Caco-2 (cell line): ENCODE measurements around the gene PCCB. TPM values are rescaled to one million over a fixed set of nuclear protein-coding genes. Genes with fewer than 3 reads are reported as not detected.
"Not testable (repeated sequence)": the region's sequence is repeated elsewhere in the genome, so short reads cannot be mapped to it uniquely, and the experiment has no call there.

Experiments used
- BruUV-seq: library from RNA; stranded (reverse); fragments of 400-500 nt; replicated peaks from 2 replicates; lab custom pipeline; 2021; lab: Mats Ljungman, UMichigan
- CTCF ChIA-PET: fragments of 300-600 bp; sonication (Branson Sonifier 250); formaldehyde crosslinking; loops from one replicate; lab custom pipeline; 2022; ENCODE audit warnings: antibody characterized with exemption; lab: Charles Lee
- POLR2A ChIA-PET: fragments of 300-600 bp; sonication (Branson Sonifier 250); formaldehyde crosslinking; loops from one replicate; lab custom pipeline; 2022; ENCODE audit warnings: antibody characterized with exemption; lab: Charles Lee
- DNase-seq, 2 experiments: peaks; one replicate each; pipeline versions ENCODE4 v3.0.0 to v3.0.0-alpha.2; 2020 to 2022
- H3K27me3 ChIP-seq: replicated peaks from 2 replicates; pipeline ENCODE4 v1.6.0; 2011; ENCODE audit warnings: low read length; ENCODE audit not compliant: control insufficient read depth, insufficient read depth
- H3K36me3 ChIP-seq: 2 replicates; pipeline ENCODE4 v1.5.1; 2011; ENCODE audit warnings: low read length; ENCODE audit not compliant: control insufficient read depth, insufficient read depth
- H3K4me1 ChIP-seq: fragments of 250-450 bp; sonication (Bioruptor Pico); 2 replicates; pipeline ENCODE4 v1.5.1; 2020; ENCODE audit warnings: mild to moderate bottlenecking
- H3K4me3 ChIP-seq: 2 replicates; pipeline ENCODE4 v1.5.1; 2011; ENCODE audit warnings: low read depth, mild to moderate bottlenecking, control low read depth, low read length
- H3K9me3 ChIP-seq: fragments of 250-450 bp; sonication (Bioruptor Pico); 2 replicates; pipeline ENCODE4 v1.5.1; 2020; ENCODE audit warnings: mild to moderate bottlenecking, moderate library complexity
- H3K27ac Mint-ChIP-seq: one replicate; pipeline ENCODE4 v1.8.0; 2022; ENCODE audit warnings: mixed read lengths; ENCODE audit not compliant: unreplicated experiment
- H3K27me3 Mint-ChIP-seq: one replicate; pipeline ENCODE4 v1.8.0; 2022; ENCODE audit warnings: mixed read lengths; ENCODE audit not compliant: insufficient read depth, unreplicated experiment
- H3K36me3 Mint-ChIP-seq: one replicate; pipeline ENCODE4 v1.8.0; 2022; ENCODE audit warnings: mild to moderate bottlenecking, mixed read lengths; ENCODE audit not compliant: insufficient read depth, unreplicated experiment
- H3K4me1 Mint-ChIP-seq: one replicate; pipeline ENCODE4 v1.8.0; 2022; ENCODE audit warnings: low read depth, mixed read lengths; ENCODE audit not compliant: unreplicated experiment
- H3K4me3 Mint-ChIP-seq: one replicate; pipeline ENCODE4 v1.8.0; 2022; ENCODE audit warnings: mild to moderate bottlenecking, moderate library complexity, mixed read lengths; ENCODE audit not compliant: unreplicated experiment
- H3K9me3 Mint-ChIP-seq: one replicate; pipeline ENCODE4 v1.8.0; 2022; ENCODE audit warnings: mixed read lengths; ENCODE audit not compliant: unreplicated experiment
- intact Hi-C: fragments of 100-400 bp; cut with micrococcal nuclease; formaldehyde crosslinking; loops from one replicate; pipeline ENCODE4 v1.10.0; 2022; ENCODE audit not compliant: unreplicated experiment
- total RNA-seq: library from RNA; stranded (reverse); gene quantifications from 2 replicates; pipeline ENCODE4 v1.2.3, GENCODE V29; 2022
- TF ChIP-seq, protein P1 (sequence below), 2 experiments: fragments of 200-600 bp in 1 of 2; IDR thresholded peaks; 1 replicate in 1 of 2; 2 replicates in 1 of 2; pipeline versions ENCODE4 v1.5.1 to v1.8.0; 2011 to 2022; ENCODE audit warnings: antibody characterized with exemption in 1 of 2, control low read depth in 1 of 2, inconsistent platforms in 1 of 2, low read depth in 1 of 2, low read length in 1 of 2, mild to moderate bottlenecking in 1 of 2, moderate library complexity in 1 of 2; ENCODE audit not compliant: insufficient read depth in 1 of 2, severe bottlenecking in 1 of 2, unreplicated experiment in 1 of 2

PCCB gene
- total RNA-seq, 1 experiment from 2014 or later, result 45.5 TPM

DNA sequence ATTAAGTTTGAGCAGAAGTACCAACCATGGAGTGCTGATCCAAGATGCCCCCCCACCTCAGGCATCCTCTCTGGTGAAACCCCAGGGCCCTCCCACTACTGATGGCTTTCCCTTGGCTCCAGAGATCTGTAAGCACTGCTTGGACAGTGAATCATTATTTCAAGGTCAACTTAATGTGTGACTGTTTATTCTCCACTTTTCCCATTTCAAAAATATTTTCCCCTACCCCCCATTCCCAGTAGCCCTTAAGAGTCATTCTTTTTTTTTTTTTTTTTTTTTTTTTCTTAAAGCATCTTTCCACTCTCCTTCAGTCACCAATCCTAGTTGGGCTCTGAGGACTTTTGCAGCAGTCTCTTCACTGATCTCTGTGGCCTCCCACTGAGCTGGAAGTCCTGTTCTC lies 82.6 kb downstream of the PCCB start:
- Mint-ChIP-seq H3K4me1 (no peaks in the 10 kb centered on the region), H3K27ac (no peak overlapping the region), H3K27me3 (no peaks in the 10 kb centered on the region), H3K4me3 (no peak overlapping the region), H3K36me3 (peaks cover 41% of the 10 kb centered on the region), H3K9me3 (no peaks in the 10 kb centered on the region)
- no peak for DNase-seq
- TF ChIP-seq, protein P1, sequence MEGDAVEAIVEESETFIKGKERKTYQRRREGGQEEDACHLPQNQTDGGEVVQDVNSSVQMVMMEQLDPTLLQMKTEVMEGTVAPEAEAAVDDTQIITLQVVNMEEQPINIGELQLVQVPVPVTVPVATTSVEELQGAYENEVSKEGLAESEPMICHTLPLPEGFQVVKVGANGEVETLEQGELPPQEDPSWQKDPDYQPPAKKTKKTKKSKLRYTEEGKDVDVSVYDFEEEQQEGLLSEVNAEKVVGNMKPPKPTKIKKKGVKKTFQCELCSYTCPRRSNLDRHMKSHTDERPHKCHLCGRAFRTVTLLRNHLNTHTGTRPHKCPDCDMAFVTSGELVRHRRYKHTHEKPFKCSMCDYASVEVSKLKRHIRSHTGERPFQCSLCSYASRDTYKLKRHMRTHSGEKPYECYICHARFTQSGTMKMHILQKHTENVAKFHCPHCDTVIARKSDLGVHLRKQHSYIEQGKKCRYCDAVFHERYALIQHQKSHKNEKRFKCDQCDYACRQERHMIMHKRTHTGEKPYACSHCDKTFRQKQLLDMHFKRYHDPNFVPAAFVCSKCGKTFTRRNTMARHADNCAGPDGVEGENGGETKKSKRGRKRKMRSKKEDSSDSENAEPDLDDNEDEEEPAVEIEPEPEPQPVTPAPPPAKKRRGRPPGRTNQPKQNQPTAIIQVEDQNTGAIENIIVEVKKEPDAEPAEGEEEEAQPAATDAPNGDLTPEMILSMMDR (IDR thresholded peaks at IDR 0.05; ENCODE audit: insufficient read depth in 1 of 2, low read depth in 1 of 2, low read length in 1 of 2, severe bottlenecking in 1 of 2, unreplicated experiment in 1 of 2), result no peak
- Histone ChIP-seq H3K27me3 (no peaks in the 10 kb centered on the region), H3K9me3 (no peaks in the 10 kb centered on the region), H3K36me3 (no peaks in the 10 kb centered on the region; the same call in 1 of the 2 replicates), H3K4me3 (no peak overlapping the region), H3K4me1 (no peaks in the 10 kb centered on the region)
- POLR2A ChIA-PET, result no interaction called here
- no TSS peak for BruUV-seq
- CTCF ChIA-PET, result no interaction called here
- intact Hi-C loops, result no loop called here

DNA sequence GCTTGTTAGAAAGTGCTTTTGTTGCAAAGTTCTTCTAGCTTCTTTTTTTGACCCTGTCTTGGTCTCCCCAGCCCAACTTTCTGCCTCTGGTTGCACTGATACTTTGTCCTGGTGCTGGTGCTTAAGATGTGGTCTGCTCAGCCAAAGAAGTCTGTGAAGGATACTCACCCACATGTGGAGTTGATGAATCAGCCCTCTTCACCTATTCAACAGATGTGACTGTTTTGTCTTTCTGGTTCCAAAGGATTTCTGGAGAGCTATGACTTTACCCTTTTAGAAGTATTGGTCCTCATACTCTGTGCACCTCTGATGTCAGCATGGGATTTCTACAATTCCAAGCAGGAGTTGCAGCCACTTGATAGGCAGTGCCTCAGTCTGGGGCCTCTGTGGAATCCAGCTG lies 84.1 kb downstream of the PCCB start:
- no peaks in the 10 kb centered on the region for H3K27me3 ChIP-seq
- TF ChIP-seq, protein P1 (IDR thresholded peaks at IDR 0.05; ENCODE audit: insufficient read depth in 1 of 2, low read depth in 1 of 2, low read length in 1 of 2, severe bottlenecking in 1 of 2, unreplicated experiment in 1 of 2), result no peak
- H3K9me3 Mint-ChIP-seq, result no peaks in the 10 kb centered on the region
- no TSS peak for BruUV-seq
- no peak overlapping the region for H3K4me3 ChIP-seq
- H3K4me1 ChIP-seq, result no peaks in the 10 kb centered on the region
- no peaks in the 10 kb centered on the region for H3K27me3 Mint-ChIP-seq
- H3K27ac Mint-ChIP-seq, result no peak overlapping the region
- no peaks in the 10 kb centered on the region for H3K4me1 Mint-ChIP-seq
- H3K36me3 Mint-ChIP-seq, result peaks cover 52% of the 10 kb centered on the region
- CTCF ChIA-PET, result no interaction called here
- H3K9me3 ChIP-seq, result no peaks in the 10 kb centered on the region
- no peak for DNase-seq
- H3K4me3 Mint-ChIP-seq, result no peak overlapping the region
- H3K36me3 ChIP-seq, result no peaks in the 10 kb centered on the region; the same call in 1 of the 2 replicates
- intact Hi-C loops, result no loop called here
- POLR2A ChIA-PET, result interaction anchor here (0.5 kb wide), 1 partner anchor 80 kb away, joined by 4 read pairs; no protein-coding TSS in a partner anchor

DNA sequence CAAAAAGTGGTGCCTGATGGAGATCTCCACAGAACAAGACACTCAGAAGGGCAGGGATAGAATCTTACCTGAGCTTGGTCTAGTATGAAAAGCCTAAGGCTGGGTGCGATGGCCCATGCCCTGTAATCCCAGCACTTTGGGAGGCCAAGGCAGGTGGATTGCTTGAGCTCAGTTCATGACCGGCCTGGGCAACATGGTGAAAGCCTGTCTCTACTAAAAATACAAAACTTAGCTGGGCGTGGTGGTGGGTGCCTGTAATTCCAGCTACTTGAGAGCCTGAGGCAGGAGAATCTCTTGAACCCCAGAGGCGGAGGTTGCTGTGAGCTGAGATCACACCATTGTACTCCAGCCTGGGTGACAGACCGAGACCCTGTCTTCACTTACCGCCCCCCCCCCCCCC lies 84.6 kb downstream of the PCCB start:
- H3K9me3 Mint-ChIP-seq, H3K36me3 ChIP-seq, H3K4me3 ChIP-seq, H3K9me3 ChIP-seq, H3K4me1 ChIP-seq, CTCF ChIA-PET, intact Hi-C loops, BruUV-seq, DNase-seq, H3K27me3 Mint-ChIP-seq, H3K4me1 Mint-ChIP-seq, H3K27me3 ChIP-seq, H3K4me3 Mint-ChIP-seq, H3K27ac Mint-ChIP-seq: not testable (repeated sequence)
- H3K36me3 Mint-ChIP-seq, result peaks cover 54% of the 10 kb centered on the region
- POLR2A ChIA-PET, result interaction anchor here (0.5 kb wide), 1 partner anchor 81 kb away, joined by 4 read pairs; no protein-coding TSS in a partner anchor
